ENCODE measurements around the gene ITPK1. TPM values are rescaled to one million over a fixed set of nuclear protein-coding genes. Genes with fewer than 3 reads are reported as not detected.

Gene ITPK1
- total RNA-seq, 4 donors from 2014 or later = 32.6 to 94.9 (median 54.6) TPM

- TF ChIP-seq CTCF (IDR thresholded peaks at IDR 0.05) = no peak
- ATAC-seq (ENCODE audit: low FRiP score) = no peak
- no peak for DNase-seq (ENCODE audit: low spot score)
Measured at GRCh38 chr14:93027810-93028723, 87.7 kb downstream of the ITPK1 start.

DNA sequence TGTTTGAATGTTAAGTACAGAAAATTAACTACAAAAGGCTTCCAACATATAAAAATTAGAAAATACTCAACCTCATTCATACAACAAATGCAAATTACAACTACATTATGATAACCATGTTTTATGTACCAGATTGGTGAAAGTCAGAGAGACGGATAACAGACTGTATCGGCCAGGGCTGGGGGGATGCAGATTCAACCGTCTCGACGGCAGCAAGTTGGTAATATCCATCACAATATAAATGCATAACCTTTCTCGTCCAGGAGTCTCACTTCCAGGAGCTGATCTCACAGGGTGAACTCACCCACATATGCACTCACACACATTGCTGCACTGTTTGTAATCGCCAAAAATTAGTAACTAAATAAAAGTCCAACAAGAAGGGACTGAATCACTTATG lies 89.4 kb downstream of the ITPK1 start:
- ATAC-seq (ENCODE audit: low FRiP score) = no peak
- TF ChIP-seq CTCF (IDR thresholded peaks at IDR 0.05) = no peak
- DNase-seq (ENCODE audit: low spot score) = no peak

DNA sequence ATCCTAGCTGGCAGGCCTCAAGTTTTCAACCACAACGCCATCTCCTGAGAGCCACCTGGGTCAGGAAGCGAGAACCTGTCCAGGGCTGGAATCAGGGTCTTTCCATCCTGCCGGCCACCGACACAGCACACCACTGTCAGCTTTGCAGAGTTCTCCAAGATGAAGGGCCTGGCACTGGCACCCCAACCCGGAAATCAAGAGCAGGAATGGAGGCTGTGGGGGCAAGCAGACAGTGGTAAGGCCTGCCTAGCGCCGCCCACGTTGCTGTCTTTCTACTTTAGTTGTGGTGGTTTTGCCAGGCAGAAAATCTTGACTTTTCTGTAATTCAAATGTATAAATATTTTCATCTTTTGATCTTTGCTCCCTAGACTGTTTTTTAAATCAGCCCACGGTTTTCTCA lies 90.7 kb downstream of the ITPK1 start:
- ATAC-seq (ENCODE audit: low FRiP score) (no peak), DNase-seq (ENCODE audit: low spot score) (no peak)
- no peak for TF ChIP-seq CTCF (IDR thresholded peaks at IDR 0.05)

DNA sequence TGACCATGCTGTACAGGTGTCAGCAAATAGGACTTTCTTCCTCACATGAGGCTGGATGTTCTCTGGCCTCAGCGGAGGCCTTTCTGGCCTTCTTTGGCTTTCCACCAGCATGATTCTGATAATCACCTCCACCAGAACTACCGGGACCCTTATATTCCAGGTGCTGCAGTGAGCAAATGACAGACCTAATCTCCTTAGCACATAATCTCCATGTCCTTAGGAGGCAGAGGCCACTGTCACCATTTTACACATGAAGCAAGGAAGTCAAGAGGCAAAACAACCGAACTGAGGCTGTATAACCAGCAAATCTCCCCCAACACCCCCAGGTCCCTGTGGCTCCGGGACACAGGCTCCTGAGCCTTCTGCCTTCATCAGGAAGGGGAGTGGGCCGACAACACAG lies 91.2 kb downstream of the ITPK1 start:
- no peak for TF ChIP-seq CTCF (IDR thresholded peaks at IDR 0.05)
- DNase-seq (ENCODE audit: low spot score) (no peak), ATAC-seq (ENCODE audit: low FRiP score) (no peak)

GRCh38 chr14:93023802-93024434 lies 91.8 kb downstream of the ITPK1 start:
- ATAC-seq (ENCODE audit: low FRiP score) (no peak), DNase-seq (ENCODE audit: low spot score) (no peak)
- TF ChIP-seq CTCF (IDR thresholded peaks at IDR 0.05) = no peak

DNA sequence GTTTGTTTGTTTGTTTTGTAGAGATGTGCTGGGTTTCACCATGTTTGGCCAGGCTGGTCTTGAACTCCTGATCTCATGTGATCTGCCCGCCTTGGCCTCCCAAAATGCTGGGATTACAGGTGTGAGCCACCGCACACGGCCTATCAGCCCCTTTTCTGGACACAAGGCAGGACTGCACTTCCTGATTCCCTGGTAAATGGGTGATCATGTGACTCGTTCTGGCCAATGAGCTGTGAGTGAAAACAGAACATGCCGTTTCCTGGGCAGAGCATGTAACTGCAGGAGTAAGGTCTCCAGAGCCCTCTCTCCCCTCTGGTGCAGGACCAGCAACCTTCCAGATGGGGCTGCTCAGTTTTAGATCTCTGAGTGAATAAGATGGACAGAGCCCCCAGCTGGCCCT lies 92.7 kb downstream of the ITPK1 start:
- ATAC-seq (ENCODE audit: low FRiP score) = no peak
- no peak for DNase-seq (ENCODE audit: low spot score)
- no peak for TF ChIP-seq CTCF (IDR thresholded peaks at IDR 0.05)
